GM19193 (cell line): ENCODE data around the gene CBLN3.

Experiments used
- POLR2A ChIP-seq: IDR thresholded peaks from 4 replicates; pipeline ENCODE4 v1.6.1; 2011; ENCODE audit not compliant: insufficient read depth, insufficient read length; ENCODE audit errors: extremely low read depth

Gene CBLN3

GRCh38 chr14:24404814-24405213 is 24.7 kb downstream of the CBLN3 start:
- no peak for TF ChIP-seq POLR2A

- no peak for TF ChIP-seq POLR2A
Observed at GRCh38 chr14:24403294-24403998, 26.0 kb downstream of the CBLN3 start.

GRCh38 chr14:24401810-24402702 is 27.4 kb downstream of the CBLN3 start:
- no peak for TF ChIP-seq POLR2A

GRCh38 chr14:24399999-24400718 is 29.3 kb downstream of the CBLN3 start:
- no peak for TF ChIP-seq POLR2A

- TF ChIP-seq POLR2A: no peak
Observed at GRCh38 chr14:24399447-24399822, 30.0 kb downstream of the CBLN3 start.

- TF ChIP-seq POLR2A: no peak
Observed at GRCh38 chr14:24398653-24399446, 30.6 kb downstream of the CBLN3 start, which contains the start of gene NYNRIN. TSS of gene NYNRIN (plus strand) at chr14:24399003. CDS start at chr14:24399247, 244 bp downstream.

- TF ChIP-seq POLR2A: no peak
Observed at GRCh38 chr14:24398293-24398652, 31.2 kb downstream of the CBLN3 start.

- TF ChIP-seq POLR2A: no peak
Observed at GRCh38 chr14:24397639-24398292, 31.7 kb downstream of the CBLN3 start.

GRCh38 chr14:24395609-24396582 is 33.6 kb downstream of the CBLN3 start:
- no peak for TF ChIP-seq POLR2A

GRCh38 chr14:24394275-24394674 is 35.2 kb downstream of the CBLN3 start:
- no peak for TF ChIP-seq POLR2A

- TF ChIP-seq POLR2A: no peak
Observed at GRCh38 chr14:24392325-24393091, 37.0 kb downstream of the CBLN3 start.
